Hematopoietic multipotent progenitor cell treated with erythropoietin and hydrocortisone succinate and interleukin-3 and kit ligand, for 6 days (in vitro differentiated cells): ENCODE data around the gene MAP1LC3A.
A peak's percentile ranks its signal among the peaks of the same experiment; 100 is the strongest.
"Not testable (repeated sequence)": the region's sequence is repeated elsewhere in the genome, so short reads cannot be mapped to it uniquely, and the experiment has no call there.

Source experiments
- DNase-seq: peaks from one replicate; pipeline ENCODE4 v3.0.0-alpha.2; 2015

The MAP1LC3A gene

DNA sequence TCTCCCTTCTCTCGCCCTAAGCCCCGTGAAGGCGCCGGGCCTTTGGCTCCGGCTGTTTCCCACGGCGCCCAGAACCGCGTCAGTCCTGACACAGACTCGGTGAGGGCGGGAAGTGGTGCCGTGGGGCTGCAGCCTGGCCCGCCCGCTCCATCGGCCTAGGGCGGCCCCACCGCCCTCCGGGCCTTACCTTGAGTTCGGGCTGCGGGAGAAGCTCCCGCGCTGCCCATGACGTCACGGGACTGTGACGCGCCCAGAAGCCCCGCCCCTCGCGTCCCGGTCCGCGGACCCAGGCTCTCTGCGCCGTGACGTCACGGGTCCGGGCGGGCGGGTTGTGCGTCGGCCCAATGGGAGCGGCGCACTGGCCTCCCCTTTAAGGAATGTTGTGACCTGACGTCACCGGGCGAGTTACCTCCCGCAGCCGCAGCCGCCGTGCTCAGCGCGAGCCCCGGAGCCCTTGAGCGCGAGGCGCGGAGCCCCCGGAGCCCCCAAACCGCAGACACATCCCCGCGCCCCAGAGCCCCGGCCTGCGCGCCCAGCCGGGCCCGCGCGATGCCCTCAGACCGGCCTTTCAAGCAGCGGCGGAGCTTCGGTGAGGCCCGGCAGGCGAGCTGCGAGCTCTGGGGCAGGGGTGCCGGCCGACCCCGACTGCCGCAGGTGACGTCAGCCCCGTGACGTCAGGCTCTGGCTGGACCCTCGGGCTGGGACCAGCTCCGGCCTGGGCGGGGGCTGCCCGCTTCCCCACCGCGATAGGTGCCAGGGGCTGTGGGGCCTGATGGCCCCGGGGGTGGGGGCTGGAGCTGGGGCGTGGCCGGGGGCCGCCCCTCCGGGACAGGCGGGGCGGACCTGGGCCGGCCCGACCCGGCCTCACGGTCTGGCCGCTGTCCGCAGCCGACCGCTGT lies at the start of gene MAP1LC3A:
Gene MAP1LC3A (plus strand): TSS at position 399 of the 899 bp plus-strand sequence. CDS start 151 bp downstream, at position 550.
- DNase-seq, result peak; percentile 95

DNA sequence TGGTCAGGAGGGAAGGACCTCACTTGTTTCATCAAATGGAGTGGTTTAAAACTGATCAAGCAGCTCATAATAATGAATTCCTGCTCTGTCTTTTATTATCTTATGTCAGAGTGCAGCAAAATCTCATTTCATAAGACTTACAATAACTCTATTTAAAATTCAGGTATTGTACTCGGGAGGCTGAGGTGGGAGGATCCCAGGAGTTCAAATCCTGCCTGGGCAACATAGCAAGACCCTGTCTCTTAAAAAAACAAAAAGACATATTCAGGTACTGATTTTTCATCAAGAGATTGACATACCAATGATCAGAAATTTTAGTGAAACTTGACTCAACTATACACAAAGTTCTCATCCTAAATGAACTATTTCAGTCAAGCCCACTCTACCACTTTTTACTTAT lies 47.9 kb upstream of the MAP1LC3A start:
- no peak for DNase-seq

DNA sequence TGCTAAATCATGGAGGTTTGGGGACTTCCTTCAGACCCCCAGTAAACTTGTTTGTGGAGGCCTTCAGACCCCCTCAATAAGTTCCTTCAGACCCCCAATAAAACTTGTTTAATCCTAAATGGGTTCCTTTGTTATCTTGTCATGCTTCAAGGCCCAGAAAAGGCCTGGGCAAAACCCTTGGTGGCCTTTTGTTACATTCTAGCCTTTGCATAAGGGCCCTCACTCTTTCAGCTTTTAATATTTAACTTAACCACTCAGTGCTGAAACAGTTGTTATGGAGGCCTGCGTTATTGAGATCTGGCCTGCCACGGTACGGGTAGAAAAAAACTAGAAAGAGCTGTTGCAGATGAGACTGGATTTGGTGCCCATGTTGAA lies 46.6 kb upstream of the MAP1LC3A start:
- DNase-seq, result no peak

DNA sequence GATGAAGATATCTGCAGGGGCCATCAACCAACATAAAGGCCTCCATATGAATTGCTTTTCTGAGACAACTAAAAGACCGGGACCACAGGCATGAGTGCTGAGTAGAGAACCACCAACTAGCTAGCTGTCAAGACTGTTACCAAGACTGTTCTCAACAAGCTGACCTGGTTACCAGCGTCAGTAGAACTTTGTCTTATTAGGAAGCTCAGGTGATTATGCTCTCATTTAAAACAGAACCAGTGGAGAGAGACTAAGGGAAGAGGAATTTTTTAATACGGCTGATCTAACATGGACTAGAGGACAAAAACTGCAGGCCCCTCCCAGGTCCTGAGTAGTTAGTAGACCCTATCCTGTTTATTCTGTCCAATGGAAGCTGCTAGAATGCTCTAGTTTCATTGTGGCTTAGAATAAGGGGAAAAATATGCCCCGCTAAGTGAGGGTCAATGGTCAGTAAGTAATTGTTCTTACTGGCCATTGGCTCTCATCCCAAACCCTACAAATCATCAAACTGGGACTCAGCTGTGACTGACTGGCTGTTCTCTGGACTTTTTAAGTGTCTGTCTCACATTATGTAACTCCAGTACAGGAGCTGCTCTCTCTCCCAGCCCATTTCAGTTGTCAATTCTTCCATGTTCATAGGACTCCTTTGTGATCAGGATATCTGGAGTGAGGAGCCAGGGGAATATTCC lies 46.1 kb upstream of the MAP1LC3A start:
- DNase-seq, result no peak

DNA sequence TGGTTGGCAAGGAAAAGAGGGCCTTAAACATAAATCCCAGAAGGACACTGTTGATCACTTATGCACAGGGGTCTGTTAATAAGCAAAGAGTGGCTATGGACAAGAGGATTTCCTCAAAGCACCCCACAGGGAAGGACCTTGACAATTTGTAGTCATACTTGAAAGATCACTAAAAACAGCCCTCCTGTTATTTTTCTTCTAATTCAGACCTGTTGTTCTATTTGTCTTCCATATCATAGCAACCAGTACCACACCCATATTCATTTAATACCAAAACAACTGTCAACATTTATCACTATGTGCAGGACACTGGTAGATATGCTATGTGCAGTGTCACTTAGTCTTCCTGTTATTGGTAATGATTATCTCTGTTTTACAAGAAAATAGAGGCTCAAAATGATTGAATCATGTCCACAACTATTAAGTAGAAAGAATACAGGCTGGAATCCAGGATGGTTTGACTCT lies 45.5 kb upstream of the MAP1LC3A start:
- DNase-seq, result peak; percentile 84

DNA sequence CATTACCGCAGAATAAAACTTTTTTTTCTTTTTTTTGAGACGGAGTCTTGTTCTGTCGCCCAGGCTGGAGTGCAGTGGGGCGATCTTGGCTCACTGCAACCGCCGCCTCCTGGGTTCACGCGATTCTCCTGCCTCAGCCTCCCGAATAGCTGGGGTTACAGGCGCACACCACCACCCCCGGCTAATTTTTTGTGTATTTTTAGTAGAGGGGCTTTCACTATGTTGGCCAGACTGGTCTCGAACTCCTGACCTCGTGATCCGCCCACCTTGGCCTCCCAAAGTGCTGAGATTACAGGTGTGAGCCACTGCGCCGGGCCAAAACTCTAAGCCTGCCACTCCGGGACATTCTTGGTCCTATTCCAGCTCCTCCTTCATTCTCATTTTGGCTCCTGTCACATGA lies 44.5 kb upstream of the MAP1LC3A start:
- DNase-seq, result not testable (repeated sequence)

DNA sequence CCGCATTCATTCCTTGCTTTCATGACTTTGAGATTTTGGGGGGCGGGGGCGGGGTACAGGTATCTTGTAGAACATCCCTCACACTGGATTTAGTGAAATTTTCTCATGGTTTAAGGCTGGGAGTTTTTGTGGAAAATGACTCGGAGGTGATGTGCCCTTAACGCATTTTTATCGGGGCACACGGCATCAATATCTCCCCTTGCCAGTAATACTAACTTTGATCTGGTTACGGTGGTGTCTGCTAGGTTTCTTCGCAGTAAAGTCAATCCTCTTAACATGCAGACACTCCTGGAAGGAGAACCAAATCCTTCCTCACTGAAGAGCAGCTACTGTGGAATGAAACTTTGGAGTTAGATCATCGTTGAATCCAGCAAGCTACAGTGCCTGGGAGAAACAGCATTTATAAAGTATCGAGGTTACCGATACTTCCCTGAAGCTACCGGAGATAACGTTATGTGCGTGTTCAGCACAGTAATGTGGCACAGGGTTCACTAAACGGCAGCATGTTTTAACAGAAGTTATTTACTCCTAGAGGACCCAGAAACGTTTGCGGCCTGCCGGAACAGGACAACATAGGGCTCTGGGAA lies 43.5 kb upstream of the MAP1LC3A start:
- peak; percentile 27 for DNase-seq

DNA sequence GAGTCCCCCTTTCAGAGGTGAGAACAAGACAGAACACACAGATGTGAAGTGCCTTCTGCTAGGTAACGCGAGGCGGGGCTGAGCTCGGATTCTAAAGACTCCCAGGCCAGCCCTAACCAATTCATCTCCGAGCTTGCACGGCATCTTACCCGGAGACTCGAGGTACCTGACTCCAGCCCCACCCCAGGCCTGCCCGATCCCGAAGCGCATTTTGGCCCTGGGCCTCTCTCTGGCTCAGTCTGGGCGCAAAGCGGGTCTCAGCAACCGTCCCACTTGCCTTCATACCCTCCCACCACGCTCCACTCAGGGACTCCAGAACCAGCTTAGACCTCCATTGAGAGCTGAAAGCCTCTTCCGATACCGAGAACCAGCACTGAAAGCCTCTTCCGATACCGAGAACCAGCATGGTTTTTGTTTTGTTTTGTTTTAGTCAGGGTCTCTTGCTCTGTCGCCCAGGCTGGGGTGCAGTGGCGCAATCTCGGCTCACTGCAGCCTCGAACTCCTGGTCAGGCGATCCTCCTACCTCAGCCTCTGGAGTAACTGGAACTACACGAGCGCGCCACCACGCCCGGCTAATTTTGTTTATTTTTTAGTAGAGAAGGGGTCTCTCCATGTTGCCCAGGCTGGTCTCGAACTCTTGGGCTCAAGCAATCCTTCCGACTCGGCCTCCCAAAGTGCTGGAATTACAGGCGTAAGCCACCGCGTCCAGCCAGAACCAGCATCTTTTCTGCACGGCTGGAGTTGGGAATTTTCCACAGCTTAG lies 42.9 kb upstream of the MAP1LC3A start:
- peak; percentile 87 for DNase-seq

DNA sequence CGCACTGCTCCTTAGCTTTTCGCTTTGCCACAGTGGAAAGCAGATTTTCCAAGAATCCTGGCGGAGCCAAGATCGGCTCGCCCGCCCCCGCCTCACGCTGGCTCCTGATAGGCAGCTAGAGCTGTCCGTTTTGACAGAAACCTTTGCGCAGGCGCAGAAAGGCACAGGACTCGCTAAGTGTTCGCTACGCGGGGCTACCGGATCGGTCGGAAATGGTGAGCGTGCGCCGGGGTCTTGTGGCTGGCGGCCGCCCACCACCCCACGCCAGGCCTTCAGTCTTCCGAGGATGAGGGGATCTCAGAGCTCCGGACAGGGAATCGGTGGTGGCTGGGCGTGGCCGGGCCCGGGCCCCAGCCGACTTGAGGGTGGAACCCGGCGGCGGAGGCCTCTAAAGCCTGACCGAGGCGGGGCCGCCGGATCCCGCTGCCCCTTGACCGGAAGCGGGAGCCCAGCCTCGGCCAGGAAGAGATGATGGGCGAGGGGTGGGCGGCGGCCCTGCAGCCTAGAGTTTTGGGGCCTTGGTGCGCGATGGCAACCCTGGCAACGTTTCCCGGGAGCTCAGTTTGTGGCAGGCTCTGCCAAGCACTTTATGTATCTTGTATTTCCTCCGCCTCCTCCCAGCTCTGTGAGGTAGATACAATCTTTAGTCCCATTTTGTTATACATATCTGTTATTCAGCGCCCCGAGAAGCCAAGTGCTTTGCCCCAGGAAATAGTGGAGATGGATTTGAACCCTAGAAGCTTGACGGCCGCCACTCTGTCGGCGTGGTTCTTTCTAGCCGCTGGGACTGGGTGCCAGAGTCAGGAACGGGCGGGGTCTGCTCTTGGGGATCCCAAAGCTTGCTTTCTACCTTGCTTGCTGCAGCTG lies 42.0 kb upstream of the MAP1LC3A start, which contains the start of gene DYNLRB1:
Gene DYNLRB1 (plus strand): TSS at position 176 of the 867 bp plus-strand sequence. CDS start 37 bp downstream, at position 213.
- peak; percentile 99 for DNase-seq

DNA sequence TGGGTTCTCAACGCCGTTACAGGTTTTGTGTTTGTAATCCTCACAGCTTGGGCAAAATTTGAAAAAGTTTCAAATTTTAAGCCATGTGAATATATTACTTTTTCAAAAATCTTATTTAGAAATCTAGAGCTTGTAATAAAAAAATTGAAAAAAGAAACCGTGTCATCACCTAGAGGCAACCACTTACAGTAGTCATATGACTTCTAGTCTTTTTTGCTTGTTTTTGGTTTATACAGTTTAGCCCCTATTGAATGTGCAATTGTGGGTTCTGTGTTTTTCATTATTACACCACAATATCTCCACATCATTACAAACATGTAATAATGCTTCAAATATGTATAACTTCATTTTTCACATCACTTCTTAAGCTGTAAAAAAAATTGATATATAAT lies 41.4 kb upstream of the MAP1LC3A start:
- DNase-seq, result no peak

DNA sequence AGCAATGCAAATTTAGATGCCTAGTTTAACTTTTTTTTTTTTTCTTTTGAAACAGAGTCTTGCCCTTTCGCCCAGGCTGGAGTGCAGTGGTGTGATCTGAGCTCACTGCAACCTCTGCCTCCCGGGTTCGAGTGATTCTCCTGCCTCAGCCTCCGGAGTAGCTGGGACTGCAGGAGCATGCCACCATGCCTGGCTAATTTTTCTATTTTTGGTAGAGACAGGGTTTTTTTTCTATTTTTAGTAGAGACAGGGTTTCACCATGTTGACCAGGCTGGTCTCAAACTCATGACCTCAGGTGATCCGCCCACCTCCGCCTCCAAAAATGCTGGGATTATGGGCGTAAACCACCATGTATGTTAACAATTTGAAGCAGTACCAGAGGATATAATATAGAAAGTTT lies 39.7 kb upstream of the MAP1LC3A start:
- not testable (repeated sequence) for DNase-seq

DNA sequence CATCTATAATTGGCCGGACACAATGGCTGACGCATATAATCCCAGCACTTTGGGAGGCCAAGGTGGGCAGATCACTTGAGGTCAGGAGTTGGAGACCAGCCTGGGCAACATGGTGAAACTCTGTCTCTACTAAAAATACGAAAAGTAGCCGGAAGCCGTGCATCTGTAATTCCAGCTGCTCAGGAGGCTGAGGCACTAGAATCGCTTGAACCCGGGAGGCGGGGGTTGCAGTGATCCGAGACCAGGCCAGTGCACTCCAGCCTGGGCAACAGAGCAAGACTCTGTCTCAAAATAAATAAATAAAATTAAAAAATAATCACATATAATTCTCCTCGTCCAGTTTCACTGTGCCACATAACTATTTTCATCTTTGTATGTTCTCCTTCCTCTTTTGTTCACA lies 38.7 kb upstream of the MAP1LC3A start:
- not testable (repeated sequence) for DNase-seq

DNA sequence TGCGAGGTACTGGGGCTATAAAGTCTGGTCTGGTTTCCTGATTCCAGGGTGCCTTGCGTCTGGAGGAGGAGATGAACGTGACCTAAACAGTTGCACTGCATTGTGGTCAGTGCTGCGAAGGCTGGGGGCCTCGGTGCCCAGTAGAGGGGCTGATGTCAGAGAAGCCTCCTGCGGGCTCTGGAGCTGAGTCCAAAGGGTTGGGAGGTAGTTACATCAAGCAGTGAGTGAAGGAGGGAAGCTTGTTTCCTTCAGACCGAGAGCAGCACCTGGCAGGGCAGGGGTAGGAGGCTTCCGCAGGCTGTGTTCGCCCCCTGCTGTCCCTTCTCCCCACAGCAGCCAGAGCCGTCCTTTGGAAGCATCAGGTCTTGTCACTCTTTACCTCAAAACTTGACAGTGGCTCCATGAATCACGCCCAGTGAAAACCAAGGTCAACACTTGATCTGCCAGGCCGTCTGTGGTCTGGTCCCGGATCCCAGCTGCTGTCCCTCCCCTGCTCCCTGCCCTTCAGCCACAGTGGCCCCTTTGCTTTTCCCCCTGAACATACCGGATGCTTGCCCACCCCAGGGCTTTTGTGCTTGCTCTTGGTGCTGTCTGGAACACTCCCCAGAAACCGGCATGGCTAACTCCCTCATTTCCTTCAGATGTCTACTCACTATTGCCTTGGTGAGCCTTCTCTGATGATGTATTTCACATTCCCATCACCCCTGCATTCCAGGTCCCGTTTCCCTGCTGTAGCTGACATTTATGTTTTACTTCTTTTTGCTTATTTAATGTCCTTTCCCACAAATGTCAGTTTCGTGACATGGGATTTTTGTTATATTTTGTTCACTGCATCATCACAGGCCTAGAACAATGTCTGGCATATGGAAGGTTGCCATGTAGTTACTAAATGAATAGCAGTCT lies 35.3 kb upstream of the MAP1LC3A start:
- peak; percentile 78 for DNase-seq

DNA sequence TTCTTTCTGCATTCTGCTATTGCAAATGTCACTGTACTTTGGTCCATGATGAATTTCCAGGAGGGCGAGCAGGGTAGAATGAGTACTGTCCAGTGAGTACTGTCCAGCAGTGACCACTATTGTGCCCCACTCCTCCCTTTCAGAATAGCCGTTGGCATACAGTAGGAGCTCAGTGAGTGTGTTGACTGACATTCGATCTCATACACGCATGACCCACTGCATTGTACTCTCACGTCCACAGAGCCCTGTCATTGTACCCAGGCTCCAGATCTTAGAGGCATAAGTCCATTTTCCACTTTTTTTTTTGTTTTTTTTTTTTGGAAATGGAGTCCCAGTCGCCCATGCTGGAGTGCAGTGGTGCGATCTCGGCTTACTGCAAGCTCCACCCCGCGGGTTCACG lies 34.1 kb upstream of the MAP1LC3A start:
- no peak for DNase-seq

DNA sequence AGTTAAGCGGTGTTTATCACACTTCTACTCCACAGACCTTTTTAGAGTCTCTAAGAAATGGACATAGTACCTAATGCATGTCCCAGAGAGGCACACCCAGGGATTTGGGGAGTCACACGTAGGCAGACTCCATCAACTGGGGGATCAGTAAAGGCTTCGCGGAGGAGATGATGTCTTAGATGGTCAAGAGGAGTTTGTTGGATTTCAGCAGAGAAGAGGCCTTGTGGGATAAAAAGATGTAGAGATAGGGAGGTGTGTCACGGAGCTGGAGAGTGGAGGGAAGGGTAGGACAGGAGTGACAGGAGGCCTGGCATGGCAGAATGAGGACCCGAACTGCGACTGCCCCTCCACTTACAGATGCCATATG lies 33.2 kb upstream of the MAP1LC3A start:
- no peak for DNase-seq

DNA sequence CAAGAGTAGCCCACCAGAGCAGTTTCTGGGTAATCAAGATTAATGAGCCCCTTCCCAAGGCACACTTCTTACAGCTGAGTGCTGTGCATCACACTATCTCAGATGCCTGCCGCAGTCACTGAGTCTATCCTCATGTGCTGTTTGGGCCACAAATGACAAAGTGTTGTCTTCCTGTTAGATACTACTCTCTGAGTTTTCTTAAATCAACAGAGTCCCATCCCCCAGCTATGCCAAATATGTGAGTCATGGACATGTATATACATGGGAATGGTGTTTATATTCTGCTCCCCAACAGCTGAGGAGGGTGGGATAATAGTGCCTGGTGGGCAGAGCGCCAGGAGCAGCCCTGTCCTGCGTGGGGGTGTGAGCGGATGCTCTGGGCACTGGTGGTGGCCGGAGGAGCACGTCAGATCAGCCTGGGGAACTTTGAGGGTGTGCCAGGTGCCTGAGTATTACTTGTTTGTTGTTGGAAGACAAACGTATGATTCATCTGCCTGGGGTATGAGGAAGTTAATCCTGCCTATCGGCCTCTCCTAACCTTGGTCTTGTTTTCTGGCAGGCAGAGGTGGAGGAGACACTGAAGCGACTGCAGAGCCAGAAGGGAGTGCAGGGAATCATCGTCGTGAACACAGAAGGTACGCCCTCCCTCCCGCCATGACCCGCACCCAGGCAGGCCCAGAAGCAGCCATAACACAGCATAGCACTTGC lies 32.7 kb upstream of the MAP1LC3A start:
- no peak for DNase-seq

DNA sequence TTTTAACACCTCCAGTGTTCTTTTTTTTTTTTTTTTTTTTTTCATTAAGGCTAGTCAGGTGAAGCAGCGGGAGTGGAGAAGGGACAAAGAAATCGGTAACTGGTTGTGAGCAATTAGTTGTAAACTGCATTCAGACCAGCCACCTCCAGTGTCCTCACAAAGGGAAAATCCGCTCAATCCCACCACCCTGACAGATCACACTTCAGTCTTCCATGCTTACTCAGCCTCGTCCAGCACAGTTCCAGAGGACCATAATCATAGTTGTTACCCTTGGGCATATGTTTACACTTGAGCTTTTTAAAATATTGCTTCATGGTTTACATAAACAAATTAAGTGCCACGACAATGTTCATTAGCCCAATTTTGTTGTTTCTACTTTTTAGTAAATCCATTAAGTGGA lies 32.1 kb upstream of the MAP1LC3A start:
- DNase-seq, result no peak

DNA sequence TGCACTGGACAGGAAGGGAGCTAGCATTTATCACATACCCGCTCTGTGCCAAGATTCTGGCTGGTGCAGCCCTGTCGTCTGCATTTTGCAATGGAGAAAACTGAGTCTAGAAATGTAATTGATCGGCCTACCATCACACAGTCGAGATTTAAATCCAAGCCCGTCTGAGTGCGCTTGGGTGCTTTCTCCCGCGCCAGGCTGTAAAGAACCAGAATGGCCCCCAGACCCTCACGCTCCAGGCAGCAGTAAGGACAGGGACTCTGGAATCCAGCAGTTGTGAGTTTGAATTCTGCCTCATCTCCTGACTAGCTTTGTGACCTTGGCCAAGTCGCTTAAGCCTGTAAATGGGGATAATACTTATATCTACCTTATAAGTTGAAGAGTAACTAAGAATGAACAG lies 31.5 kb upstream of the MAP1LC3A start:
- DNase-seq, result no peak

DNA sequence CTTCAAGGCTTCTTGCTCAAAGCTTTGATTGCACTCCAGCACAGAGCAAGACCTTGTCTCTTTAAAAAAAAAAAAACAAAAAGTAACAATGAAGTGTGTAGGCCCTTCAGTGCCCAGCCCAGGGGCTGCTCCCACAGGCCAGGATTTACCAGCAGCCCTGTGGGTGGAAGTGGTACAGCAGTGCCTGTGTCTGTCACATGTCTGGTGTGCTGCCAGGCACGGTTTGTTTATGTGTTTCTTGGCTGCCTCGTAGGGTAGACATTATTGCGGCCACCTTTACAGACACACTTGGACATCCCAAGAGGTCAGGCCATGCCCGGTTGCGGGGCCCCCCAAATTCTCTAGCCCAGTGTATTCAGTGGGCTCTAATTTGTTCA lies 29.6 kb upstream of the MAP1LC3A start:
- DNase-seq, result no peak

DNA sequence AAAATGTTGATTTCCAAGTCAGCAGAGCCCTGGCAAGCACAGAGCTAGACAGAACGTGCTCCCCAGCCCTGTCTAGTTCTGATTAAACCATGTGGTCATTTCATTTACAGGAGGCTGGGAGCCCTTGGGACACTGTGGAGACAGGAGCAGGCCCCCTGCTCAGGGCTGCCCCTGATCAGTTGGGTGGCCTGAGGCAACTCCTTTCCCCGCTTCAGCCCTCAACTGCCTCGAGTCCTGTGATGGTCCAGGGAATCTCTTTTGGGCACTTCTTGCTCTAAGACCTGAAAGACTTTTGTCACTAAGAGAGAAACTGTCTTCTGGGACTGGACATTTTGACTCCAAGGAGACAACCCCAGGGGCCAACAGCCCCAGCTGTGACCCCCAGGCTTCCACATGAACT lies 28.8 kb upstream of the MAP1LC3A start:
- no peak for DNase-seq
